HG02623 (cell line): ENCODE data around the gene PDZD8.

Experiments
- ATAC-seq: cut with Tn5 transposase; IDR thresholded peaks from one replicate; pipeline ENCODE4 v1.9.1; 2021; ENCODE audit warnings: moderate library complexity; ENCODE audit not compliant: unreplicated experiment

Gene PDZD8

DNA sequence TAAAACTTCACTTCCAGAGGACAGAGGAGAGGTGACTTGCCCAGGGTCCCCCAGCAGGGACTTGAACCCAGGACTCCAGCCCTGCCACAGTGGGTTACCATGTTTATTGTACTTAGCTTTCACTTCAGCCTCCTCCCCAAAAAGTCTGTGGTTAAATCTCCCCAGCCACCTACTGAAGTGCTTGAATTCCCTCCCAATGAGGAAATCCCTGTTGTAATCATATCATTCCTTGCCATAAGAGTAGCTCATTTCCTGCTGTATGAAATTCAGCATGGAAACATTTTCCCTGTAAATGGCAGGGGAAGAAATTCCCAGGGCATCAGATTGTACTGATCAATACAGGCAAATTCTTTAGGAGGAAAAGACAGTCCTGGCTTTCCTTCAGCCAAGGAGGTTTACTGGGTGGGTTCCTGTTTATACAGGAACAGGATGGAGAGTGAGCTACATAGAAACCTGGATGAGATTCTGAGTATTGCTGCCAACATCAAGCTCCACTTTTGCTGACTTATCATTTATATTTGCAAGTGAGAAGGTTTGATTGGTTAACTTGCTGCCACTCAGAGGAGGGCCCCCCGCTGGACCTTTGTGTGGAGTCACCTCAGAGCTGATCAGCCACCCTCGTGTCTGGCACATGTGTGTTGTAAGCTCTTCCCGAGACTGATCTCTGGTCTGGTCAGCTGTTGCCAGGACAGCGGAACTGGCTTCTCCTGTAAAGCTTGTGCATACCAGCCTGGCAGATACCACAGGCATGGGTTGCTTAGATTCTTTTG lies 16.4 kb upstream of the PDZD8 start:
- ATAC-seq, result no peak

DNA sequence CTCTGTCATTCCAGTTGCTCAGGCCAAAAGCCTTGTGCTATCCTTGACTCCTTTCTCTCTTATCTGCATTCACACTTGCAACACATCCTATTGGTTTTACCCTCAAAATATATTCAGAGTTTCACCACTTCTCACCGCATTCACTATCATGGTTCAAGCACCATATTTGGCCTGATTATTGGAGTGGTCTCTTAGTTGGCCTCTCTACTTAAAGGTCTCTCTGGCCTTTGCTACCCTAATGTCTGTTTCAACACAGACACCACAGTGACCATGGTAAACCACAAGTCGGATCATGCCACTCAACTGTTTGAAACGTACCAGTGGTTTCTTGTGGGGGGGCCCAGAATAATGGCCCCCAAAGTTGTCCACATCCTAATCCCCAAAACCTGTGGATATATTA lies 15.2 kb upstream of the PDZD8 start:
- no peak for ATAC-seq

DNA sequence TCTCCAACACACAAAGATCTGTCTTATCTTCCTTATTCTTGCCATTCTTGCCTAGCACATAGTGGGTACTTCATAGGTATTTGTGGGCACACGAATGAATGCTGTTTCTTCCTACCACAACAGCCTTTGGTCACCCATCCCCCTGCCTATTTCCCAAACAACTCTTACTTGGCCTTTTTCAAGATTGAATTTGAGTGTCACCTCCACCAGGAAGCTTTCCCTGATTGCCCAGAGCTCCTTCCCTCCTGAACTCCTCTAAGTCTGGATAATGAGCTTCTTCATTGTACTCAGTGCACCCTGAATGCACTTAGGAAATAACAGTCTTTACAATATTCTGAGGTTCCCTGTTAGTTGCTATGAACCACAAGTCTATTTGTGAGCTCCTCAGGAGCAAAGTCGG lies 11.6 kb upstream of the PDZD8 start:
- ATAC-seq, result no peak

DNA sequence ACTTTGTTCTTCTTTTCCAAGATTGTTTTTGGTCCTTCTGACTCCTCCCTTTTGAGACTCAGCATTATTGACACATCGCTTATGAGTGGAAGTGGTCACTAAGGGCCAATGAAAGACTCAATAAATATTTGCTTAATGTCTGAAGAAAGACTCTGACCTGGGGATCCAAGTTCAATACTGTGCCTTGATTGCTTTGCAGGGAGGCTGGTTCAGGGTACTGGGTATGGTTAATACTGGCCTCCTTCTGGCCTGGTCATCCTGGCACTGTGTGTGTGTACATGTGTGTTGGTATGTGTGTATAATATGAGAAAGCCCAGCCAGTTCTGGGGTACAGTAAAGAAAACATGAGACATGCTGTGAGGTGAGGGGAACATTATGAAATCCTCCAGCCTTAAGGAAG lies 7.6 kb upstream of the PDZD8 start:
- ATAC-seq, result no peak

DNA sequence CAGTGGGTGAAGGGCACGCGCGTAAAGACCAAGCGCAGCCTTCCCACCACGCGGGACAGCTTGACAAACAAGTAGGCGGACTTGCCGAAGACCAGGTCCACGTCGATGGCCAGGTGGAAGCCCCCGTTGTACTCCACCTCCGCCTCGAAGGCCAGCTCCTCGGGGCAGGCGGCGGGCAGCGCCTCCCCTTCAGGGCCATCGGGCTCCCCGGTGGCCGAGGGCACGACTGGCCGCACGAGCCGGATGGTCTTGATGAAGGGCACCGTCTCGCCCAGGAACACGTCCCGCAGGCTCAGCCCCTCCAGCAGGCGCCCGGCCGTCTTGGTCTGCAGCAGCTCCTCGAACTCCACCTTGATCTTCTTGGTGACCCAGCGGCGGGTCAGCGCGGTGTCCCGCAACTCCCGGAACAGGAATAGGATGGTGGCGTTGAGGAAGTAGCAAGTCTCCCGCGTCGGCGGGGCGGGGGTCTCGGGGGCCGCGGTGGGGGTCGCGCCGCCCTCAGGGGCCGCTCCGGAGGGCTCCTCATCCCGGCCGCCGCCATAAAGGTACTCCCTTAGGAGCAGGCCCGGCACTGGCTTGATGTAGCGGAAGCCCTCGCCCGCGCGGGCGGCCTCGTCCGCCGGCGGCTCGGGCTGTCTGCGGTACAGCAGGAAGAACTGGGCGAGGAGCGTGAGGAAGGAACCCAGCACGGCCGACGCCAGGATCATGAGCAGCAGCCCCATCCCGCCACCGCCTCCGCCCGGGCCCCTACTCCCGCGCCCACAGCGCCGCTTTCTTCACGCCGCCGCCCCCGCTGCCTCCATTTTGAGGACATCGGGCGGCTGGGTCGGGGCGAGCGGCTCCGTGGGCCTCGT lies 507 bp downstream of the PDZD8 start:
- ATAC-seq, result peak; percentile 35

DNA sequence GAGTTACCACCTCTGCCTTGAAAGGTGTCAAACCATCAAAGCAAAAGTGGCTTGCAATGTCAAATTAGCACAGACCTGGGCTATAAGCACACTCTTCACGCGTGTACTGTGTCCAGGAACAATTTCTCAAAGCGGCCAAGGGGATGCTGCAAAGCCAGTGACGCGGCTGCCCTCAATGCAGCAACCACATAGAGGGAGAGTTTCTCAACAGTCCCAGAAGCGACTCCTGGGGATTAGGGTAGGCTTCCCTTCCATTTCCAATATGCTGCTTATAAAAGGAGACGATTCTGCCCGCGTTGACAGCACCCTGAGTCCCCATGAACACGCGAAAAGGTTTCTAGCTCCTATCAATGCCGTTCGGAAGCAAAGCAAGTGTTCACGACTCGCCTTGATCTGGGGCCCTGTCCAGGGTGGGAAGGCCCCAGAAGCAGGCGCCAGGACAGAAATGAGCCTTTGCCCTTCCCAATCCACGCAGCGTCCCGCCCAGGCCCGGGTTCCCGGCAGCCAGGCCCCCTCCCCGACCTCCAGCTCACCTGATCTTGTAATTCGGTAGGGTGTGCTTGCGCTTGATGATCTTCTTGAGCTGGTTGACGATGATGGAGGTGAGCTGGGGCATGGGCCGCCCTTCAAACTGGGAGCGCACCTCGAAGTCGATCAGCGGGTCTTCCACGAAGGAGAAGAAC lies 1.3 kb downstream of the PDZD8 start:
- ATAC-seq, result no peak

DNA sequence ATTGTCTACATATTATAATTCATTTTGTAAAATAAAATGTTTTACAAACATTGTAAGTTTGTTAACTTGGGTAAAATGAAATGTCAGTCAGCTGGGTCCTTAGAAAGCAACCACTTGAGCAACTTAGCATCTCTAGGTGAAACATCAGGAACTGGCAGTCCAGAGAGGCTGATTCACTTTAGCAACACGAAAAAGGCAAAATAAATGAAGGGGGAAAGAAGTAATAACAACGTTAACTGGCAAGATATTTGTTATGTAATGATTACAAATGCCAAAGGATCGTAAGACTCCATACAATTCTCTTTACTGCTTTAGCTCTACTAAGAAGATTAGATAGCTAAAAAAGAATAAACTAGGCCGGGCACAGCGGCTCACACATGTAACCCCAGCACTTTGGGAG lies 5.0 kb downstream of the PDZD8 start:
- ATAC-seq, result no peak

DNA sequence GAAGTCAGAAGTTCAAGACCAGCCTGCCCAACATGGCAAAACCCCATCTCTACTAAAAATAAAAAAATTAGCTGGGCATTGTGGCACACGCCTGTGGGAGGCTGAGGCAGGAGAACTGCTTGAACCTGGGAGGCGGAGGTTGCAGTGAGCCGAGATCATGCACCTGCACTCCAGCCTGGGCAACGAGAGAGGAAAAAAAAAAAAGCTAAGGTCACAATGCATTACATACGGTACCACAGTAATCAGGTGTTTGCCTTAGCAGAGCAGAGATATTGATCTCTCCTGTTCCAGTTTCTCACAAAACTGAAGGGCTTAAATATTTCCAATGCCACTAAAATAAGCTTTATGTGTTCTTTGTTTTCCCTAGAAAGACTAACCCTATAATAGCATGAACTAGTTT lies 7.5 kb downstream of the PDZD8 start:
- no peak for ATAC-seq

DNA sequence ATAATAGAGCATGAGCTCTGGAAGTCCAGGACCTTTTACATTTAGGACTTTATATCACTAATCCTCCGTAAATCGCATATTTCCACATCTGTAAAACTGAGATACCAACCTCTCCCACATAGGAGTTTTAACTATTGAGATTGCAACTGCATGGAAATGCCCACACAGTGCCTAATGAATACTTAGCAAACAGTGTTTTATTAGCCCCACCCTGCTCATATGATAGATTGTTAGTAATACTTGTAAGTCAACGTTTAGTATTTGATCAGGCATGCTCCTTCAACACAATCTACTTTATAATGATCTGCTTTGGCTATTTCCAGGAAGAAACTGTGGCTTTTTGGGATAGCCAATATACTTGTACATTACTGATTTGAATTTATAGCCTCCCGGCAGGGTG lies 8.5 kb downstream of the PDZD8 start:
- ATAC-seq, result no peak

DNA sequence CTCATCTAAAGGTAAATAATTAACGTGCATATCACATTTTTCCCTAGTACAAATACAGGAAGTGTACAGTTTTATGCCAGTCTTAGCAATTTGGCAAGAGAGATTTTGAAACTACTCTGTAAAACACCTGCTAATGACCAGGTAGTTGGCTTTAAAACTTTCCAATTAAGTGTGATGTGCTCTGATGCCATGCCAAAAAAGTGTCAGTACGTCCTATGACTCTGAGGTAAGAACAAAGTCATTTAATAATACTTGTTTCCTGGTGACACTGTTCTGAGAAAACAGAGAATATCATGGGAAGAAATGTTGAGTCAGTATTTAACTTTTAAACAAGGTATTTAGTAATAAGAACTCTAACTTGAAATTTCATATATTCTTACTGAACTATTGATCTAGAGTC lies 9.6 kb downstream of the PDZD8 start:
- peak; percentile 34 for ATAC-seq

DNA sequence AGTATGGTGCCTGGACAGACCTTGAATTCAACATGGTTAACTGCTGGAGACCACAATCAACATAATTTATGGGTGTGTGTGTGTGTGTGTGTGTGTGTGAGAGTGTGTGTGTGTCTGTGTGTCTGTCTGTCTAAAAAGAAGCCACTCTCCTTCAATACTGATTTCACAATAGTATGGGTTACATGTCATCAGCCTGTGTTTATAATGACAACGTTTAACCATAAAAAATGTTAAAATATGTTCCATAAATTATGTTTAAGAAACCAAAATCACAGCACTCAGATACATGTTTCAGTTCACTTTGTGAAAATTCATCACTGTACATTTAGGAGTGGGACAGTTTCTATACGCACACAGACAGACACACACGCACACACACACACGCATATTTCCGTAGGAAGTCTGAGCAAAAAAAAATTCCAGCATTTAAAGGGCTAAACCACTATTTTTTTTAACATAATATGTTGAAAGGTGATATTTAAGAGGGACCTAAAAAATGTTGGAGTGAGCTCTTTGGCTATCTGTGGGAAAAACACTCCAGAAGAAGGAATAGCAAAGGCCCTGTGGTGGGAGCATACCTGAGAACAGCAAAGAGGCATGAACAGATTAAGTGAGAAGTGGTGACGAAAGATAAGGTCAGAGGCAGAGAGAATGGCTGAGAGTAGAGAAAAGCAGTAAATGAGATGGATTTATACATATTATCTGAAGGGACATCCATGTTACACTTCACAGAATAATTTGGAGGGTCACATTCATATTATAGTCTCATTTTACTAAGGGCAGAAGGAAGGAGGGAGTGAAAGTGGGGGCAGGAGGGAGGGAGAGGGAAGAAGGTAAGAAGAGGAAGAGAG lies 10.9 kb downstream of the PDZD8 start:
- no peak for ATAC-seq

DNA sequence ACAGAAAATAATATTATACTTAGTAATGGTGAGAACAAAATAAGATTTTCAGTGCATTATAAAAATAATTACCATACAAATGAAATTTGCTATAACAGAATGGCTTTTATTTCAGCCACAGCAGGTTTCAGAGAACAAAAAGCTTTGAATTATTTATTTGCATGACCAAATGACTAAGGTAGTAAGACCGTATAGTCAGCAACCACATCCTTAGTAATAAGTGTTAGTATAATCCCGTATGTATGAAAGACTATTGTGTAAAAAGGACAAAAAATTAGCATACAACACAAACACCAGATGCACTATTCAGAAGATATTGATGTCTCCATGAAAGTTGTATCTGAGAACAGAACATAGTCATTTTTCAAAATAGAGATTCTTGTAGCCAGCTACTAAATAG lies 12.2 kb downstream of the PDZD8 start:
- ATAC-seq, result peak; percentile 31

DNA sequence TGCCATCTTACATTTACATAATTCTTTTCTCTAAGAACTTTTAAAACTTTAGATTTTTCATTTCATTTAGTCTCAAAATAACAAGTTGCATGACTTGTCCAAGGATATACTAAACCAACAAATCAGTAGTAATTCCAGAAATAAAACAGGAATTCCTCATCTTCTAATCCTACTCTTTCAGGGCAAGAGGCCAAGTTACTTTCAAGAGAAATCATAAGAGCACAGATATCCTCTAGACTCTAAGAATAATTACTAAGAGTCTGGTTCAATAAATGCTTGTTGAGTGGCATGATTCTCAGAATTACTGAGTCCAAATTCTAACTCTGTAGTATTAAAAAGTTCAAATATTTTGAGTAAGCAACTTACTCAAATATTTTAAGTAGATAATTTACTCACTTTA lies 12.9 kb downstream of the PDZD8 start:
- no peak for ATAC-seq

DNA sequence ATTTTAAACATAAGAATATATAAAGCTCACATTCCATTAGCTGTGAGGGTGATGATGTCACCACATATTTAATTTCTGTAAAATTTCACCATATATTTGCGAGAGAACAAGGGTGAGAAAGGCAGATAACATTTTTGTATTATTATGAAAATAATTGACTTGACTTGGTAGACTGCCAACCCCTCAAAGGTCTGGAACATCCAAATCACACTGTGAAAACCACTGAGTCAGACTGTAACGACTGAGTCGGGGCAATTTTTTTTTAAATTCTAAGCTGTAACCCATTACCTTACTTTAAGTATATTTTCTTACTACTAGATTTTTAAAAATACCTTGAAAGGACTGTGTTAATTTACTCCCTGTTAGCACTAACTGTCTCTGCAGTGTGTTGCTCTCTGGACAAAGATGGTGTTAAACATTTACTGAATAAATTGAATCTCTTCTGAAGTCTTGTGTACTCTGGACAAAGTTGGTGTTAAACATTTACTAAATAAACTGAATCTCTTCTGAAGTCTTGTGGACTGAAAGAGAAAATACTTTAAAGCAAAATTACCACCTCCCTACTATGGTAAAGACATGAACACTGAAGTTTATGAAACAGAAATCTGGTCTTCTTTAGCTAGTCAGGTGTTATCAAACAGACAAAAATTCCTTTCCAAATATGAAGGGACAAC lies 14.1 kb downstream of the PDZD8 start:
- ATAC-seq, result peak; percentile 51

DNA sequence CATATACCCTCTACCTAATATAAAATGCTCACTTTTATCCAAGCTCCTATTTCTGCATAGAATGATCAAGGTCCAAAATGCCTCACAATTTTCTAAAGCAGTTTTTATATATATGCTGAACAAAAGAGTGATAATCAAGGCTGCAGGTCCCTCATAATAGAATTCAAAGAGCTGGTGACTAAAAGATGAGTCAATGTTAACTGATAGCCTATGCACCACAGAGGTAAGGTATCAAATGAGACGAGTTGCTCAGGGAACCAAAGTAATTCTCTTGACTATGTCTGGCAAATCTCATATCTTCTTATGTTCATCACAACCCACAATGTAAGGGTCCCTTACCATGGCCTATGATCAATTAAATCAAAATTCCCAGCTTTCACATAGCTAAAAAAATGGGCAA lies 15.2 kb downstream of the PDZD8 start:
- ATAC-seq, result no peak

DNA sequence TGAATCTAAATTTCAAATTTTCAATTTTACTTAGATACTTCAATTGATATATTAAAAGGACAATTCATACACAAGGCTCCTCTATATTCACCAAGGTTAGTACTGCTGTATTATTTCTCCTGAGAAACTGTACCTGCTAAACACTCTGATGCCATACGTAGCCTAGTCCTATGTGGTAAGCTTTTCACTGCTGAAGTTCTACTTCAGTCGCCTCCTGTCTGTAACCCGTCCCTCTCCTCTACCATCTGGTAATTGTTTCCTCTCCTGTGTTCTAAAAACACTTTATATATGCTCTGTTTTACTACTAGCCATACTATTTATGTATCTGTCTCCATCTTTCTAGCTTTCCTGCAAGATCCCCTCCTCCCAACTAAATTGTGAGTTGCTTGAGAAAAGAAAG lies 20.2 kb downstream of the PDZD8 start:
- no peak for ATAC-seq

DNA sequence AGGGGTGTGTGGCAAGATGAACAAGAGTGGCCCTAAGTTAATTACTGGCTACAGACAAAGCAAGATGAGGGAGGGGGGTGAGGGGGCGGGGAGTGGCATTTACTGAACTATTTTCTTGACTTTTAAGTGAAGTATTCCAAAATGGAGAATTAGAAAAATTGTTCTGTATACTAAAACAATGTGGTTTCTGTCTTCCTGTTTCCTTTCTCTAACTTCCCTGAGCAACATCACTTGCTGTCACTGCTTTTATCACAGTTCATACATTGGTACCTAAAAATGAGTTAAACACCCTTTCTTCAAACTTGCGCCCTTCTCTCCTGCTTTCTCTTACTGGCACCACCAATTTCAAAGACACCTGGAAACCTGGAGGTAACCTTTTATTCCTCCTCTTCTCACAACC lies 21.6 kb downstream of the PDZD8 start:
- no peak for ATAC-seq

DNA sequence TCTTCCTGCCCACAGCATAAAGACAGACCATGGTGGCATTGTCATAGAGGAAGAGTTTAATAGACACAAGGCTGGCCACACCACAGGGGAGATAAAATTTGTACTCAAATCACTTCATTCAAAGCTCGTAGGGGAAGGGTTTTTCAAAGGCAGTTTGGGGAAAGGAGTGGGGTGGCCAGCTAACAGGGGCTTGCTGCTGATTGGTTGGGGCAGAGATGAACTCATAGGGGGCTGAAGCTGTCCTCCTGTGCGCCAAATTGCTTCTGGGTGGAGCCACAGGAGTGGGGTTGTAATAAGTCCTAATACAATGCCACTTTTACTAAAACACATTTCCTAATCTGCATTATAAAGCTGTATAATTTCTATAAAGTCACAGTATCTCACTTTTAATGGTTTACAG lies 22.5 kb downstream of the PDZD8 start:
- no peak for ATAC-seq

DNA sequence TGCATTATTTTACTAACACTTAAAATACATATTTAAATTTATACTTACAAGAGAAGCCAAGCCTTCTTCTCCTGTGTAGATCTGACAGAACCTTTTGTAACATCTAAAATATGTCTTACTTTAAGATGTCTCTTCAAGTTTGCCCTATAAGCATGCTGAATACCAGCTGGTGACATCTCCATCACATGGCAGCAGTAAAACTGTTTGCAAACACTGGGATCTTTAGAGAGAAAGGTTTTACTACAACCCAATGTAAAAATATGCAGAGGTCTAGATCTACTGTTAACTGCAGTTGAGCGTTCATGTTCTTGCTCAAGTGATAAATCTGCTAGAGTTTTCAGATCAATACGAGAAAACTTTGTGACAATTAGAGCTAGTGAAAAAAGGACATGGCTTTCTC lies 23.2 kb downstream of the PDZD8 start:
- ATAC-seq, result no peak

DNA sequence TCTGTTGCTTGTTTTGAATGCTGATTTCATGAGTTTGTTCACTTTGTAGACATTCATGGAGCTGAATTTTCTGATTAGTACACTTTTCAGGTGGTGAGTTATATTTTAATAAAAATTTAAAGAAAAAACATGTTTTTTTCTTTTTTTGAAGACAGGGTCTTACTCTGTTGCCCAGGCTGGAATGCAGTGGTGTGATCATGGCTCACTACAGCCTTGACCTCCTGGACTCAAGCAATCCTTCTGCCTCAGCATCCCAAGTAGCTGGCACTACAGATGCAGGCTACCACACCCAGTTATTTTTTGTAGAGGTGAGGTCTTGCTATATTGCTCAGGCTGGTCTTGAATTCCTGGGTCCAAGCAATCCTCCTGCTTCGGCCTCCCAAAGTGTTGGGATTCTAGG lies 23.7 kb downstream of the PDZD8 start:
- ATAC-seq, result no peak
